GM18499 (cell line): Measurements from ENCODE around the gene UGGT2.
A peak's percentile ranks its signal among the peaks of the same experiment; 100 is the strongest.
"Not testable (repeated sequence)": the region's sequence is repeated elsewhere in the genome, so short reads cannot be mapped to it uniquely, and the experiment has no call there.

Source experiments
- ATAC-seq: cut with Tn5 transposase; IDR thresholded peaks from one replicate; pipeline ENCODE4 v1.9.1; 2021; ENCODE audit warnings: moderate number of reproducible peaks; ENCODE audit not compliant: insufficient read depth, unreplicated experiment

The UGGT2 gene

GRCh38 chr13:96050955-96051354, 2.2 kb downstream of the UGGT2 start:
- ATAC-seq: not testable (repeated sequence)

GRCh38 chr13:96046449-96047126, 6.6 kb downstream of the UGGT2 start:
- ATAC-seq: not testable (repeated sequence)

- no peak for ATAC-seq
Measured at GRCh38 chr13:96044238-96044637, 9.0 kb downstream of the UGGT2 start.

GRCh38 chr13:96041326-96042110, 11.7 kb downstream of the UGGT2 start:
- ATAC-seq: no peak

- ATAC-seq: no peak
Measured at GRCh38 chr13:96036515-96036914, 16.7 kb downstream of the UGGT2 start.

GRCh38 chr13:96034662-96035061, 18.5 kb downstream of the UGGT2 start:
- no peak for ATAC-seq

DNA sequence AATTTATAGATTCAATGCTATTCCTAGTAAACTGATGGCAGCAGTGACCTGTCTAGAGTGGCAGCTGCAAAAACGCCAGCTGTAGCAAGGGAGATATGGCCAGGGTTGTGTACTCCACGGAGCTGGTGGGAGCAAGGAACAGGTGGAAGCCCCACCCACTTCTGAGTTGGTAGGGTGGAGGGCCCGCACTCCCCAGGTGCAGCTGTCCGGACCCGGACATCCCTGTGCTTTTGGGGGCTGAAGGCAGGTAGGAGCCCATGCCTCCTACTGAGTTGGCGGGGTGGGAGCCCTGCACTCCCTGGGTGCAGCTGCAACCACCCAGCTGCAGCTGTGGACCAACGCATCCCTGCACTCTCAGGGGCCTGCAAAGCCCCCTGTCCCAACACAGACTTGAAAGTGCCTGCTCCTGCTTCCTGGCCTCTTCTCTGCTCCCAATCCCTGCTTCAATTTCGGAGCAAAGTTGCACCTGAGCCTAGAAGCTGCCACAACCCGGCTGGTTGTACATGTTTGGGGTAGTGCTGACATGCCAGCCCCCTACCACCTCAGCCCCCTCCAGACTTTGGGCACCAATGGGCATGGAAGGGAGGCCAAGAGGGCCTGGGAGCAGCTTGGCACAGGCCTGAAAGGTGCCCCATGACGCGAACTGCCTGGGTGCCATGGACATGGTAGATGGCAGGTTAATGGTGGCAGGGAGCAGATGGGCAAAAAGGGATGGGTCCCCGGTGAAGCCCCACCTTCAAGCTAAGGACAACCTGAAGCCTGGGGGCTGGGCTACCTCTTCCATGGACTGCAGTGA, 19.8 kb downstream of the UGGT2 start:
- ATAC-seq: no peak

DNA sequence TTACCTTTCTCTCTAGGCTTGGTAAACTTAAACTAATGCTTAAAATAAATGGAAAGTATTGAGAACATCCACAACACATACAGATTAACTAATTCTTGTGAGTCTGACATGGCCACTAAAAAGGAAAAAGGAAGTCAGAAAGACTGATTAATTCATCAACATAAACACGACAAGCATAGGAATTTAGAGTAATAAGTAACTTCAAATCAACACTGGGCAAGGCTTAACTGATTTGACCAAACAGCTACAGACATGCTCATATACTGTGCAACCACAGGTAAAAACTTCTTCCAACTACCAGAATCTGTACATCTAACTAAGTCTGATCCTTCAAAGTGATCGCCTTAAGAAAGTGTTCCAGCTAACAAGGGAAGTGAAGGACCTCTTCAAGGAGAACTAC, 20.5 kb downstream of the UGGT2 start:
- ATAC-seq: no peak

GRCh38 chr13:96029002-96029401, 24.2 kb downstream of the UGGT2 start:
- no peak for ATAC-seq

- no peak for ATAC-seq
Measured at GRCh38 chr13:96027496-96027895, 25.7 kb downstream of the UGGT2 start.

- ATAC-seq: no peak
Measured at GRCh38 chr13:96025283-96025682, 27.9 kb downstream of the UGGT2 start.

GRCh38 chr13:96020931-96021330, 32.3 kb downstream of the UGGT2 start:
- no peak for ATAC-seq

DNA sequence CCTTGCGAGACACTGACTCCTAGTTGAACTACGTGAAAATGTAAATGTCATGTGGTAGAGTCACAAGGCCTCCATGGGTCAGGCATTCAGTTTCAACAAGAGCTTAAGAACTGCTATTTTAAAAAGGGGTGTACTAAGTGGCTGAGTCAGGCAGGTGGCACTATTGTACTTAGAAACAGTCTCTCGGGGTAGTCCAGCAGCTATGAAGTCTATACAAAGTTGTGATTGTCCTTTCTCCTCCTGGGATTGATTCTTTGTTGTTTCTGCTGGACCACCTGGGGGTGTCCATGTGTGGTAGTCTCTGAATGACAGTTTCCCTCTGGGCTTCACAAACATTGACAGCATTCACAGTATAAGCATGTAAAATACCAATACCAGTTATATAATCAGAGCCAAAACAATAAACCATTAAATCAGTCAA, 33.0 kb downstream of the UGGT2 start:
- peak; percentile 96 for ATAC-seq

DNA sequence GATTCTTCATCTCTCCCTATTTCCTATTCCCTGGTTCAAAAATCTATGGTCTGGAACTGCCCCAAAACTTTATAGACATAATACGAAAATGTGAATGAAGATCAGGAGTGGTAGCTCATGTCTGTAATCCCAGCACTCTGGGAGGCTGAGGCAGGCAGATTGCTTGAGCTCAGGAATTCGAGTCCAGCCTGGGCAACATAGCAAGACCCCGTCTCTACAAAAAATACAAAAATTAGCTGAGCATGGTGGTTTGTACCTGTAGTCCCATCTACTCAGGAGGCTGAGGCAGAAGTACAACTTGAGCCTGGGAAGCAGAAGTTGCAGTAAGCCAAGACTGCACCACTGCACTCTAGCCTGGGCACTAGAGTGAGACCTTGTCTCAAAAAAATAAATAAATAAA, 35.1 kb downstream of the UGGT2 start:
- no peak for ATAC-seq

DNA sequence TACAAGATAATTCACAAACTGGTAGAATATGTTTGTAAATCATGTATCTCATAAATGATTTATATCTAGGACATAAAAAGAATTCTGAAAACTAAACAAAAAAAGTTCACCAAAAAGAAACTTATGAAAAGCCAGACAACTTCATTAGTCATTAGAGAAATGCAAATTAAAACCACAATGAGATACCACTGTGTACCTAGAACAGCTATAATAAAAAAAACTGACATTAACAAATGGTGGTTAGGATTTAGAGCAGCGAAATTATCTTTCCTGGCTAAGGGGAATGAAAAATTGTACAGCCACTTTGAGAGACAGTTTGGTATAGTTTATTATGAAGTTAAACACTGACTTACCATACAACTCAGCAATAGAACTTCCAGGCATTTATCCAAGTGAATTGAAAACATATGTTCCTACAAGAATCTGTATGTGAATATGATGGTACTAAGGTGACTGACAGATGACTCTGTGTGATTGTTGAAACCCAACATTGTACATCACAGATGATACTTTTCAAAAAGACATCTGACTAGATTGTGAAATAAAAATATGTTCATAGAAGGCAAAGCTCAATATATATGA, 41.8 kb downstream of the UGGT2 start:
- ATAC-seq: no peak

DNA sequence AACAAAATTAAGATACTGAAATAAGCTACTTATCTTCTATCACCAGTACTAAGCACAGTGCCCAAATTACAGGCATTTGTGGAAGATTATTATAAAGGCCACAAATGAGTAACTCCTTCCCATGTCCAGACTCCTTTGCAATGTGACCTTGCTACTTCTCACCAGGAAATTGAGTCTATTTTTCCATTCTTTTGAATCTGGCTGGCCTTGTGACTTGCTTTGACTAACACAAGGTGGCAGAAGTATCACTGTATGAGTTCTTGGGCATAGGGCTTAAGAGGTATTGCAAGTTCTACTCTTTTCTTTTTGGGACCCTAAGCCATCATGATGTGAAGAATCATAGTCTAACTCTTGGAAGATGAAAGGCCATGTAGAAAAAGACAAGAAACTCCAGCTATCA, 49.9 kb downstream of the UGGT2 start:
- ATAC-seq: no peak

DNA sequence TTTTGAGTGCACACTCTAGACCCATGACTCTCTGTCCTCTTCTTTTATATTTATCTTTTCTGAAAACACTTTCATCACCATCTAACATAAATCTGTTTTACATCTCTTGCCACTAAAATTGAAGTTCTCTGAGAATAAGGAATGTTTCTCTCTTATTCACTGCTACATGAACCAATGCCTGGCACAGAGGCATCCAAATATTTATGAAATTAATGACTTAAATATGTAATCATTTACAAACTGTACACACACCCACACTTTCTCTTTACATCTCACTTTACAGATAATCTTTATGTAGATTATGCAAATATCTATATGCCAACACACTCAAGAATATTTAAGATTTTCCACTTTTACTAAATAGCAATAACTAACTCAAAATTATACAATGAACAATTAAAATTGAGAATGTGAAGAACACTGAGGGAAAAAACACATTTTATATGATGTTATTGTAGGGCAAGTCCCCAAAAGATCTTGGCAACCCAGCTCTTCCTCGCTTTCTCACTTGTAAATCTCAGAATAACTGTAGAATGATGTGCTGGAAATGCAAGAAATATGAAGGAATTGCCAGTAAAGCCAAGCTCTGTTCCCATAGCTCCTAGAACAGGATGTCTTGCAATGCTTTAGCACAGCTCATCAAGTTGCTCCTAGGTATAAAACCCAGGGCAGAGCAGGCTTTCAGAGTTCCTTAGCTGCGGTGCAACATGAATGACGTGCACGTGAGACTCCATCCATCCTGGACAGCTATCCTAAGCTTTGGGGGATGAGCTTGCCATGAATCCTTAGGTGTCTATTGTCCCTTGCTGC, 50.7 kb downstream of the UGGT2 start:
- no peak for ATAC-seq

GRCh38 chr13:96000069-96000468, 53.1 kb downstream of the UGGT2 start:
- ATAC-seq: no peak

DNA sequence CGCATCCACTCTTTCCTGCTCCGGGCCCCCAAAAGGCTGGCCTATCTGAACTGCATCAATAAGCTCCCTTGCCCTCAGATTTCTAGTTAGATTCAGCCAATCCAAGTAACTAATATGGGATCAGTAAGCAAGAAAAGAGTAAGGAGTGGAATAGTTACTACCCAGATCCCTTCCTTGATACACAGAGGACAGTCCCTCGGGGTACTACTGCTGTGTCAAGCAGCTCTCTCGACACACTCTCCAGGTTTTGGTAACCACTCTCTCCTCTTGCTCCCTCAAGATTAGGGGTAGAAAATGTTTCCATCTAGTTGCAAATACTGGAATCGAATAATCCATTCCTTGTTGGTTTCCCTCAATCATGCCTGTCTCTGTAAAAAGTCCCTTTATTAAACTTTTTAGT, 65.4 kb downstream of the UGGT2 start:
- ATAC-seq: no peak

- no peak for ATAC-seq
Measured at GRCh38 chr13:95982144-95982543, 71.1 kb downstream of the UGGT2 start.
